GM23248 (cell line): ENCODE results near the gene ASB1.

Experiments
- EZH2 ChIP-seq: fragments of 200-600 bp; sonication (generic); IDR thresholded peaks from 2 replicates; pipeline ENCODE4 v1.6.1; 2018; ENCODE audit warnings: antibody characterized with exemption, mild to moderate bottlenecking; ENCODE audit not compliant: insufficient read depth, poor library complexity, severe bottlenecking
- EZH2phosphoT487 ChIP-seq: fragments of 200-600 bp; sonication (generic); IDR thresholded peaks from 2 replicates; pipeline ENCODE4 v1.6.1; 2018; ENCODE audit warnings: antibody characterized with exemption, moderate library complexity, mild to moderate bottlenecking, low read depth; ENCODE audit not compliant: insufficient read depth

DNA sequence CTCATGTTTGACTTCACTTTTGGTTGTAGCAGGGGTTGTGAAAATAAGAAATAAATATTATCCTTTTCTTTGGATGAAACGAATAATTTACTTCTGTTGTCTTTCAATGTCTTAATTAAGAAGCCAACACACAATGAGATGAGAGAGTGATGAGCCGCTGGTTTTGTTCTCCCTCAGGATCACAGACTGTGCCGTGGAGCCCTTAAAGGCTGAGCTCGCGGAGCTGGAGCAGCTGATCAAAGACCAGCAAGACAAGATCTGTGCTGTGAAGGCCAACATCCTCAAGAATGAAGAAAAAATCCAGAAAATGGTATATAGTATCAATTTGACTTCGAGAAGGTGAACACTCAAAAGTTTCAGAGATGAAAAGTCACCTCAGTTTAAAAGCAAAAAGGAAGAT is 28.1 kb upstream of the ASB1 start:
- no peak for TF ChIP-seq EZH2
- no peak for TF ChIP-seq EZH2phosphoT487
